SK-N-SH (cell line): ENCODE measurements around the gene DNAH6. TPM values are rescaled to one million over a fixed set of nuclear protein-coding genes. Genes with fewer than 3 reads are reported as not detected.

ENCODE experiments used
- CTCF ChIA-PET: fragments of 300-600, 350-600 bp; formaldehyde crosslinking; extraction: SDS; loops from one replicate; lab custom pipeline; 2021; lab: Yijun Ruan, JAX
- POLR2A ChIA-PET: fragments of 350-600 bp; sonication (Branson Sonifier 250); formaldehyde crosslinking; extraction: SDS; loops from one replicate; lab custom pipeline; 2020; ENCODE audit warnings: antibody characterized with exemption, inconsistent platforms; lab: Yijun Ruan, JAX
- DNase-seq: peaks from one replicate; pipeline ENCODE4 v3.0.0; 2012
- H2AFZ ChIP-seq: fragments of 200-600 bp; sonication (generic); 2 replicates; pipeline ENCODE4 v1.8.1; 2016; ENCODE audit warnings: antibody characterized with exemption, mild to moderate bottlenecking, low read depth
- H3F3A ChIP-seq: fragments of 200-600 bp; sonication (generic); replicated peaks from 2 replicates; pipeline ENCODE3; 2016; ENCODE audit warnings: antibody characterized with exemption, mild to moderate bottlenecking; ENCODE audit not compliant: insufficient read depth
- H3K27ac ChIP-seq, 2 experiments: fragments of 200-500 bp in 1 of 2; fragments of 200-600 bp in 1 of 2; sonication (Bioruptor generic) in 1 of 2; sonication (generic), shearing (Covaris generic) in 1 of 2; 2 replicates each; pipeline versions ENCODE4 v1.5.1 to v1.6.1; 2014 to 2016; ENCODE audit warnings: low read depth in 2 of 2, inconsistent platforms in 1 of 2, low read length in 1 of 2, mild to moderate bottlenecking in 1 of 2, mixed read lengths in 1 of 2
- H3K27me3 ChIP-seq: fragments of 200-600 bp; sonication (generic), shearing (Covaris generic); 2 replicates; pipeline ENCODE4 v1.6.1; 2016; ENCODE audit warnings: mixed run types; ENCODE audit not compliant: insufficient read depth
- H3K36me3 ChIP-seq, 2 experiments: fragments of 200-500 bp in 1 of 2; fragments of 200-600 bp in 1 of 2; sonication (Bioruptor generic) in 1 of 2; sonication (generic) in 1 of 2; replicated peaks in 1 of 2; 2 replicates each; pipeline versions ENCODE3 to v1.5.1; 2014 to 2016; ENCODE audit warnings: low read length in 1 of 2, mild to moderate bottlenecking in 1 of 2; ENCODE audit not compliant: insufficient read depth in 2 of 2, control insufficient read depth in 1 of 2
- H3K4me1 ChIP-seq, 2 experiments: fragments of 200-500 bp in 1 of 2; fragments of 200-600 bp in 1 of 2; sonication (Bioruptor generic) in 1 of 2; sonication (generic), shearing (Covaris generic) in 1 of 2; 2 replicates each; pipeline versions ENCODE4 v1.5.1 to v1.6.1; 2014 to 2016; ENCODE audit warnings: low read depth in 1 of 2, low read length in 1 of 2, mixed run types in 1 of 2; ENCODE audit not compliant: insufficient read depth in 2 of 2, control insufficient read depth in 1 of 2
- H3K4me2 ChIP-seq: fragments of 200-600 bp; sonication (generic), shearing (Covaris generic); 2 replicates; pipeline ENCODE4 v1.6.1; 2017; ENCODE audit warnings: mixed run types
- H3K4me3 ChIP-seq, 2 experiments: fragments of 200-500 bp in 1 of 2; fragments of 200-600 bp in 1 of 2; sonication (Bioruptor generic) in 1 of 2; sonication (generic), shearing (Covaris generic) in 1 of 2; 2 replicates each; pipeline versions ENCODE4 v1.5.1 to v1.8.1; 2014 to 2016; ENCODE audit warnings: low read depth in 2 of 2, inconsistent platforms in 1 of 2, low read length in 1 of 2, mild to moderate bottlenecking in 1 of 2, mixed read lengths in 1 of 2, moderate library complexity in 1 of 2
- H3K79me2 ChIP-seq: fragments of 200-600 bp; sonication (generic); 2 replicates; pipeline ENCODE4 v1.8.1; 2017; ENCODE audit warnings: mild to moderate bottlenecking; ENCODE audit not compliant: insufficient read depth
- H3K9ac ChIP-seq: fragments of 200-600 bp; sonication (generic); 2 replicates; pipeline ENCODE4 v1.6.1; 2017; ENCODE audit warnings: mixed run types
- H3K9me2 ChIP-seq: fragments of 200-600 bp; sonication (generic); 2 replicates; pipeline ENCODE4 v1.6.1; 2017; ENCODE audit warnings: mixed run types
- H3K9me3 ChIP-seq: fragments of 200-600 bp; sonication (generic); 2 replicates; pipeline ENCODE4 v1.6.1; 2017; ENCODE audit warnings: mixed run types, mild to moderate bottlenecking, moderate library complexity
- H4K20me1 ChIP-seq: fragments of 200-600 bp; sonication (generic); 2 replicates; pipeline ENCODE4 v1.6.1; 2017; ENCODE audit warnings: mild to moderate bottlenecking, mixed run types; ENCODE audit not compliant: insufficient read depth
- CHD2 ChIP-seq: fragments of 150-350 bp; IDR thresholded peaks from 2 replicates; pipeline ENCODE4 v1.6.1; 2018; ENCODE audit warnings: low read length; ENCODE audit not compliant: partially characterized antibody
- ELF1 ChIP-seq: IDR thresholded peaks from 2 replicates; pipeline ENCODE4 v1.4.0; 2012
- EP300 ChIP-seq, 2 experiments: IDR thresholded peaks; 2 replicates each; pipeline versions ENCODE4 v1.4.0 to v1.6.1; 2012; ENCODE audit warnings: borderline replicate concordance in 1 of 2, low read depth in 1 of 2, low read length in 1 of 2
- FOSL2 ChIP-seq: IDR thresholded peaks from 2 replicates; pipeline ENCODE4 v1.4.0; 2012; ENCODE audit warnings: low read depth, mild to moderate bottlenecking, moderate library complexity, borderline replicate concordance
- FOXJ3 ChIP-seq: sonication (generic); formaldehyde crosslinking; IDR thresholded peaks from 2 replicates; pipeline ENCODE4 v1.5.1; 2020; ENCODE audit warnings: mild to moderate bottlenecking, missing genetic modification reagents
- GABPA ChIP-seq: IDR thresholded peaks from 2 replicates; pipeline ENCODE4 v1.4.0; 2012; ENCODE audit warnings: low read depth, mild to moderate bottlenecking
- NFIC ChIP-seq: IDR thresholded peaks from 2 replicates; pipeline ENCODE4 v1.4.0; 2012; ENCODE audit warnings: borderline replicate concordance
- NRF1 ChIP-seq: IDR thresholded peaks from 2 replicates; pipeline ENCODE4 v1.6.1; 2012; ENCODE audit warnings: low read depth, mild to moderate bottlenecking, low read length
- POLR2AphosphoS5 ChIP-seq: IDR thresholded peaks from 2 replicates; pipeline ENCODE4 v1.6.1; 2012; ENCODE audit warnings: low read depth, low read length
- SMC3 ChIP-seq: IDR thresholded peaks from 2 replicates; pipeline ENCODE4 v1.6.1; 2012; ENCODE audit warnings: low read depth, low read length, improper control_type of control experiment
- TAF1 ChIP-seq: IDR thresholded peaks from 2 replicates; pipeline ENCODE4 v1.6.1; 2012; ENCODE audit warnings: low read depth, mild to moderate bottlenecking, low read length, moderate library complexity, borderline replicate concordance
- TEAD4 ChIP-seq: IDR thresholded peaks from 2 replicates; pipeline ENCODE4 v1.4.0; 2012; ENCODE audit warnings: mild to moderate bottlenecking, borderline replicate concordance; ENCODE audit not compliant: insufficient read depth
- WGBS: methylation state at CpG from one replicate; pipeline ENCODE4 v1.1.6; 2017; ENCODE audit warnings: low lambda C conversion rate; 5-methylcytosine and 5-hydroxymethylcytosine counted together
- polyA plus RNA-seq, 3 experiments: library from polyadenylated mRNA; depleted of rRNA; stranded (reverse); fragments of >200 nt; gene quantifications; 2 replicates each; pipeline ENCODE4 v1.2.3, GENCODE V29; 2012
- TF ChIP-seq, protein P1 (sequence below): fragments of 150-350 bp; IDR thresholded peaks from 2 replicates; pipeline ENCODE4 v1.6.1; 2017; ENCODE audit warnings: antibody characterized with exemption, low read length, low read depth, borderline replicate concordance
- TF ChIP-seq, protein P2 (sequence below): IDR thresholded peaks from 2 replicates; pipeline ENCODE4 v1.6.1; 2012; ENCODE audit warnings: mild to moderate bottlenecking, low read depth, low read length, moderate library complexity
- TF ChIP-seq, protein P3 (sequence below): fragments of 150-350 bp; IDR thresholded peaks from 2 replicates; pipeline ENCODE4 v1.6.1; 2016; ENCODE audit warnings: mild to moderate bottlenecking, low read depth, low read length
- TF ChIP-seq, protein P4 (sequence below): IDR thresholded peaks from 2 replicates; pipeline ENCODE4 v1.4.0; 2012; ENCODE audit warnings: low read depth, borderline replicate concordance
- TF ChIP-seq, protein P5 (sequence below): IDR thresholded peaks from 2 replicates; pipeline ENCODE4 v1.4.0; 2012; ENCODE audit warnings: low read depth

The DNAH6 gene
- polyA plus RNA-seq, 1 of the 3 experiments (the other 2 are of a cell fraction): 0.03 TPM

DNA sequence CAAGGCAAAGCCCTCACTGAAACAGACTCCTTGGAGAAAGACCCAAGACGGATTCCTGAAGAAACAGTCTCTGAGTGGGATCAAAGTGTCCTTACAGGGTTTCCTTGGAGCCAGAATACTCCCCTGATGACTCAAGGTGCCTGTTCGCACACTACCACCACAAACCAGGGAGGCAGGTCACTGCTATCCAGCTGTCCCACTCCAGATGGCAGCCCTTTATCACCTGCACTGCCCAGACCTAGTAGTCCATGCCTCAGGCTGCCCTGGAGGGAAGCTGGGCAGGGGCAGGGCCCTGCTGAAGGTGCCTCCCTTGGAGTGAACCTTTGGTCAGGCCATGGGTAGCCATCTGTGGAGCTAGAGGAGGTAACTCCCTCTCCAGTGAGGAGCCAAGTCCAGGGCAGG is 330.4 kb downstream of the DNAH6 start:
- no peak overlapping the region for H2AFZ ChIP-seq
- H3K9me3 ChIP-seq: no peaks in the 10 kb centered on the region
- ChIA-PET CTCF (interaction anchor here (0.9 to 1.8 kb wide), 2 partner anchors 18 to 34 kb away, joined by 3 to 4 read pairs; partner anchors contain the start of gene TRABD2A), POLR2A (no interaction called here)
- TF ChIP-seq, protein P1, sequence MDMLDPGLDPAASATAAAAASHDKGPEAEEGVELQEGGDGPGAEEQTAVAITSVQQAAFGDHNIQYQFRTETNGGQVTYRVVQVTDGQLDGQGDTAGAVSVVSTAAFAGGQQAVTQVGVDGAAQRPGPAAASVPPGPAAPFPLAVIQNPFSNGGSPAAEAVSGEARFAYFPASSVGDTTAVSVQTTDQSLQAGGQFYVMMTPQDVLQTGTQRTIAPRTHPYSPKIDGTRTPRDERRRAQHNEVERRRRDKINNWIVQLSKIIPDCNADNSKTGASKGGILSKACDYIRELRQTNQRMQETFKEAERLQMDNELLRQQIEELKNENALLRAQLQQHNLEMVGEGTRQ: no peak
- TF ChIP-seq GABPA: no peak
- no peak for DNase-seq
- H3K79me2 ChIP-seq: no peaks in the 10 kb centered on the region
- no peaks in the 10 kb centered on the region for H4K20me1 ChIP-seq
- no peak overlapping the region for H3K4me2 ChIP-seq
- H3K4me1 ChIP-seq: no peaks in the 10 kb centered on the region
- H3F3A ChIP-seq: no peaks in the 10 kb centered on the region
- 29% methylated on average over 1 of the region's 2 CpGs for WGBS
- H3K27ac ChIP-seq: no peak overlapping the region
- H3K27me3 ChIP-seq: peaks cover 5% of the 10 kb centered on the region; the same call in 1 of the 2 replicates
- H3K36me3 ChIP-seq: no peaks in the 10 kb centered on the region
- H3K4me3 ChIP-seq: no peak overlapping the region
- no peak overlapping the region for H3K9ac ChIP-seq
- H3K9me2 ChIP-seq: no peaks in the 10 kb centered on the region

DNA sequence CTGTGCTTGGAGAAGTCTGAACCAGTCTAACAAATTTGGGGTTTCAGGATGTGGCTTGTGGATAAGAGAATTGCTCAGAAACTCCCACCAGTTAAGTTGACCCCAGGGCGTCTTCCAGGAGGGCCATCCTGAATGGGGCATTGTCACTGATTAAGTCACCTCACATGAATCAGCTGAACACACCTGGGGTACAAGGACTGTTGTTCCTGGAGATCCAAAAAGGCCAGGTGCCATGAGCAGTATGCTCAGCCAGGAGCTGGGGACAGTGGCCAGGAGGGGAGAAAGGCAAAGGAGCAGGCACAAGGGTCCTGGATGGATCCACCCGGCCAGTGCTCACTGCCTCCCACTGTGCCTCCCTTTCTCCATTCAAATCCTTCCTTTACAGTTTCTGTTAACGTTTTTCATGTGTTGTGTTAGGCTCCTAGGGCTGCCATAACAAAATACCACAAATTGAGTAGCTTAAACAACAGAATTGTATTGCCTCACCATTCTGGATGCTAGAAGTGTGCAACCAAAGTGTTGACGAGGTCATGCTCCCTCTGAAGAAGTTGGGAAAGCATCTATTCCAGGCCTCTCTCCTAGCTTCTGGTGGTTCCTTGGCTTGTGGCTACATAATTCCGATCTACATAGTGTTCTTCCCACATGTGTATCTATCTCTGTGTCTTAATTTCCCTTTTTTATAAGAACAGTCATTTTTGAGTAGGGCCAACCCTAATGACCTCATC is 331.2 kb downstream of the DNAH6 start:
- Histone ChIP-seq H3K9me2 (no peaks in the 10 kb centered on the region), H3K9ac (no peak overlapping the region), H3F3A (no peaks in the 10 kb centered on the region), H3K9me3 (no peaks in the 10 kb centered on the region), H4K20me1 (no peaks in the 10 kb centered on the region), H3K27me3 (peaks cover 5% of the 10 kb centered on the region; the same call in 1 of the 2 replicates), H3K36me3 (no peaks in the 10 kb centered on the region), H3K4me3 (no peak overlapping the region), H3K27ac (no peak overlapping the region), H3K4me1 (no peaks in the 10 kb centered on the region), H3K79me2 (no peaks in the 10 kb centered on the region), H3K4me2 (no peak overlapping the region), H2AFZ (no peak overlapping the region)
- POLR2A ChIA-PET: no interaction called here
- CTCF ChIA-PET: interaction anchor here (1.8 kb wide), 1 partner anchor 17 kb away, joined by 4 read pairs; no protein-coding TSS in a partner anchor
- DNase-seq: no peak
- WGBS: 12% methylated on average over 5 of the region's 5 CpGs
- TF ChIP-seq FOXJ3 (CRISPR knock-in tag) (no peak), TEAD4 (no peak), EP300 (IDR thresholded peaks at IDR 0.05; ENCODE audit: borderline replicate concordance in 1 of 2, low read depth in 1 of 2, low read length in 1 of 2) (no peak), ELF1 (no peak), NFIC (no peak), CHD2 (no peak), FOSL2 (no peak), POLR2AphosphoS5 (no peak), SMC3 (no peak), NRF1 (no peak), TAF1 (no peak)
- TF ChIP-seq, protein P2, sequence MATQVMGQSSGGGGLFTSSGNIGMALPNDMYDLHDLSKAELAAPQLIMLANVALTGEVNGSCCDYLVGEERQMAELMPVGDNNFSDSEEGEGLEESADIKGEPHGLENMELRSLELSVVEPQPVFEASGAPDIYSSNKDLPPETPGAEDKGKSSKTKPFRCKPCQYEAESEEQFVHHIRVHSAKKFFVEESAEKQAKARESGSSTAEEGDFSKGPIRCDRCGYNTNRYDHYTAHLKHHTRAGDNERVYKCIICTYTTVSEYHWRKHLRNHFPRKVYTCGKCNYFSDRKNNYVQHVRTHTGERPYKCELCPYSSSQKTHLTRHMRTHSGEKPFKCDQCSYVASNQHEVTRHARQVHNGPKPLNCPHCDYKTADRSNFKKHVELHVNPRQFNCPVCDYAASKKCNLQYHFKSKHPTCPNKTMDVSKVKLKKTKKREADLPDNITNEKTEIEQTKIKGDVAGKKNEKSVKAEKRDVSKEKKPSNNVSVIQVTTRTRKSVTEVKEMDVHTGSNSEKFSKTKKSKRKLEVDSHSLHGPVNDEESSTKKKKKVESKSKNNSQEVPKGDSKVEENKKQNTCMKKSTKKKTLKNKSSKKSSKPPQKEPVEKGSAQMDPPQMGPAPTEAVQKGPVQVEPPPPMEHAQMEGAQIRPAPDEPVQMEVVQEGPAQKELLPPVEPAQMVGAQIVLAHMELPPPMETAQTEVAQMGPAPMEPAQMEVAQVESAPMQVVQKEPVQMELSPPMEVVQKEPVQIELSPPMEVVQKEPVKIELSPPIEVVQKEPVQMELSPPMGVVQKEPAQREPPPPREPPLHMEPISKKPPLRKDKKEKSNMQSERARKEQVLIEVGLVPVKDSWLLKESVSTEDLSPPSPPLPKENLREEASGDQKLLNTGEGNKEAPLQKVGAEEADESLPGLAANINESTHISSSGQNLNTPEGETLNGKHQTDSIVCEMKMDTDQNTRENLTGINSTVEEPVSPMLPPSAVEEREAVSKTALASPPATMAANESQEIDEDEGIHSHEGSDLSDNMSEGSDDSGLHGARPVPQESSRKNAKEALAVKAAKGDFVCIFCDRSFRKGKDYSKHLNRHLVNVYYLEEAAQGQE: no peak
- TF ChIP-seq, protein P3, sequence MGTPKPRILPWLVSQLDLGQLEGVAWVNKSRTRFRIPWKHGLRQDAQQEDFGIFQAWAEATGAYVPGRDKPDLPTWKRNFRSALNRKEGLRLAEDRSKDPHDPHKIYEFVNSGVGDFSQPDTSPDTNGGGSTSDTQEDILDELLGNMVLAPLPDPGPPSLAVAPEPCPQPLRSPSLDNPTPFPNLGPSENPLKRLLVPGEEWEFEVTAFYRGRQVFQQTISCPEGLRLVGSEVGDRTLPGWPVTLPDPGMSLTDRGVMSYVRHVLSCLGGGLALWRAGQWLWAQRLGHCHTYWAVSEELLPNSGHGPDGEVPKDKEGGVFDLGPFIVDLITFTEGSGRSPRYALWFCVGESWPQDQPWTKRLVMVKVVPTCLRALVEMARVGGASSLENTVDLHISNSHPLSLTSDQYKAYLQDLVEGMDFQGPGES: no peak
- TF ChIP-seq, protein P4, sequence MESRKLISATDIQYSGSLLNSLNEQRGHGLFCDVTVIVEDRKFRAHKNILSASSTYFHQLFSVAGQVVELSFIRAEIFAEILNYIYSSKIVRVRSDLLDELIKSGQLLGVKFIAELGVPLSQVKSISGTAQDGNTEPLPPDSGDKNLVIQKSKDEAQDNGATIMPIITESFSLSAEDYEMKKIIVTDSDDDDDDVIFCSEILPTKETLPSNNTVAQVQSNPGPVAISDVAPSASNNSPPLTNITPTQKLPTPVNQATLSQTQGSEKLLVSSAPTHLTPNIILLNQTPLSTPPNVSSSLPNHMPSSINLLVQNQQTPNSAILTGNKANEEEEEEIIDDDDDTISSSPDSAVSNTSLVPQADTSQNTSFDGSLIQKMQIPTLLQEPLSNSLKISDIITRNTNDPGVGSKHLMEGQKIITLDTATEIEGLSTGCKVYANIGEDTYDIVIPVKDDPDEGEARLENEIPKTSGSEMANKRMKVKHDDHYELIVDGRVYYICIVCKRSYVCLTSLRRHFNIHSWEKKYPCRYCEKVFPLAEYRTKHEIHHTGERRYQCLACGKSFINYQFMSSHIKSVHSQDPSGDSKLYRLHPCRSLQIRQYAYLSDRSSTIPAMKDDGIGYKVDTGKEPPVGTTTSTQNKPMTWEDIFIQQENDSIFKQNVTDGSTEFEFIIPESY: no peak
- TF ChIP-seq, protein P5, sequence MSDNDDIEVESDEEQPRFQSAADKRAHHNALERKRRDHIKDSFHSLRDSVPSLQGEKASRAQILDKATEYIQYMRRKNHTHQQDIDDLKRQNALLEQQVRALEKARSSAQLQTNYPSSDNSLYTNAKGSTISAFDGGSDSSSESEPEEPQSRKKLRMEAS: no peak
